Measurements from ENCODE around the gene GTPBP4. TPM values are rescaled to one million over a fixed set of nuclear protein-coding genes. Genes with fewer than 3 reads are reported as not detected.

The GTPBP4 gene
- total RNA-seq, 3 donors from 2014 or later = 19.2 to 27.8 (median 26.6) TPM

DNA sequence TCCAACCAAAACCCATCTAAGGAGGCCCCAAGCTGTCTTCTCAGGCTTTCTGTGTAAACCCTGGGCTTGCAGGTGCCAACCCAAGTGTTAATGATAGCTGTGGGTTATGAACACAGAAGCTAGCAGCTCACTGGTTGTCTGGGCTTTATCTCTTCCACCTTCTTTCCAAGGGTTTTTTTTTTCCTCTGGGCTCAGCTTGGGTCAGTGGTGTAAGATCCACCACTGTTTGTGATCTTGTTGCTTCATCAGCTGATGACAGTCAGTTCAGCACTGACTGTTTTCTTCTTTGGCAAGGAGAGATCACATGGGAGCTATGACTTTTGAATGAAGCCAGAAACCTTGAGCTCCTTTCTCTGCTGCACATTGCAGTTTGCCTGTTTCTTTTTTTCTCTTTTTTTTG lies 4.6 kb downstream of the GTPBP4 start:
- intact Hi-C loops (cut with DNase I, micrococcal nuclease) = no loop called here
- TF ChIP-seq CTCF (IDR thresholded peaks at IDR 0.05) = no peak
- H3K4me1 ChIP-seq (ENCODE audit: low read depth) = peaks cover 12% of the 10 kb centered on the region
- H3K4me3 ChIP-seq = no peak overlapping the region
- DNase-seq (no peak), ATAC-seq (no peak)
- no peaks in the 10 kb centered on the region for H3K9me3 ChIP-seq
- H3K36me3 ChIP-seq (ENCODE audit: low read depth) = no peaks in the 10 kb centered on the region

DNA sequence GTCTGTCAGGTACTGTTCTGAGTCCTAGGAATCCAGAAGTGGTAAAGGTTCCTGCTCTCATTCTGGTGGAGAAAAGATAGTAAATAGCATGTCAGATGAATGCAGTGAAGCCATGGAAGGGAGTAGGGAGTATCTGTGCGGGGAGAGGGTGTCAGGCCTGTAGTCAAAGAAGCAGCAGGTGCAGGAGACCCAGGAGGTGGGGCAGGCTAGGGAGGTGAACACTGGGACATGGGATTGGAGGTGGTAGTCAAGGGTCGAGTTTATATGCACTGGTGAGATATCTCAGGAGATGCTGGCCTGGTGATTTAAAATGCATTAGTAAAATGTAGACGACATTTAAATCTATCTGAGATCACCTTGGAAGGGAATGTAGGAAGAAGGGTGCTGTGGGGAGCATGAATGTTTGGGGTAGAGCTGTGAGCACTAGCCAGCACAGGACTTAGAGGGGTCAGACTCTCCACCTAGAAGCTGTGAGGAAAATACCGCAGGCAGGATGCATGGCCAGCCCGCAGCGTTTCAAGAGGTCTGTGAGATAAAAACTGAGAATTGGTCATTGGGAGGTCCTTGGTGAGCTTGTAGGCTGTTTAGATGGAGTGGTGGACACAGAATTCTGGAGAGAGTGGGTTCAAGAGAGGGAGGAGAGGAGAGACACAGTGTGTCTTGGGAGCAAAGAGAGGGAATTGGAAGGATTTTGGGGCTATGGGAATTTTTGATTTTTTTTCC lies 6.8 kb downstream of the GTPBP4 start:
- DNase-seq (no peak), ATAC-seq (no peak)
- no peaks in the 10 kb centered on the region for H3K4me1 ChIP-seq (ENCODE audit: low read depth)
- intact Hi-C loops (cut with DNase I, micrococcal nuclease) = no loop called here
- no peak for TF ChIP-seq CTCF (IDR thresholded peaks at IDR 0.05)
- H3K9me3 ChIP-seq = no peaks in the 10 kb centered on the region
- H3K36me3 ChIP-seq (ENCODE audit: low read depth) = peaks cover 8% of the 10 kb centered on the region
- H3K4me3 ChIP-seq = no peak overlapping the region

DNA sequence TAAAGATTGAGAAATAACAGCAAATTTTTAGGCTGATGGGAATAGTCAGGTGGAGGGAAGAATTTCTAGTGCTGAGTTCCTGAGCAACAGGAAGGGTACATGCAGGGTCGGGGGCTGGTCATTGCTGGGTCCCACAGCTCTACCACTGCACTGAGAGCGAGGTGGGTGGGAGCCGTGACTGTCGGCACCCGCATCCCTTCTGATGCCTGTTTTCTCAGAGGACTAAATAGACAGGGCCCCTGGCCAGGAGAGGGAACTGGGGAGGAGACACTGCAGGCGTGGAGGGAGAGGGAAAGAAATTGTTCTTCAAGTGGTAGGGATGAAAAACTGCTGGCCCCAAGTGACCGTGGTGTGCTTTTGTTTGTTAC lies 7.3 kb downstream of the GTPBP4 start:
- no peak for TF ChIP-seq CTCF (IDR thresholded peaks at IDR 0.05)
- no peaks in the 10 kb centered on the region for H3K4me1 ChIP-seq (ENCODE audit: low read depth)
- intact Hi-C loops (cut with DNase I, micrococcal nuclease) = no loop called here
- H3K9me3 ChIP-seq = no peaks in the 10 kb centered on the region
- no peak overlapping the region for H3K4me3 ChIP-seq
- DNase-seq (no peak), ATAC-seq (no peak)
- H3K36me3 ChIP-seq (ENCODE audit: low read depth) = peaks cover 8% of the 10 kb centered on the region

GRCh38 chr10:996031-996430 lies 7.8 kb downstream of the GTPBP4 start:
- intact Hi-C loops (cut with DNase I, micrococcal nuclease) = no loop called here
- Histone ChIP-seq H3K36me3 (ENCODE audit: low read depth) (peaks cover 8% of the 10 kb centered on the region), H3K4me3 (no peak overlapping the region), H3K4me1 (ENCODE audit: low read depth) (no peaks in the 10 kb centered on the region), H3K9me3 (no peaks in the 10 kb centered on the region)
- TF ChIP-seq CTCF (IDR thresholded peaks at IDR 0.05) = no peak
- no peak for DNase-seq
- no peak for ATAC-seq

GRCh38 chr10:997266-998022 lies 9.2 kb downstream of the GTPBP4 start:
- ATAC-seq = no peak
- Histone ChIP-seq H3K36me3 (ENCODE audit: low read depth) (peaks cover 11% of the 10 kb centered on the region), H3K9me3 (no peaks in the 10 kb centered on the region), H3K4me3 (no peak overlapping the region), H3K4me1 (ENCODE audit: low read depth) (no peaks in the 10 kb centered on the region)
- no peak for TF ChIP-seq CTCF (IDR thresholded peaks at IDR 0.05)
- intact Hi-C loops (cut with DNase I, micrococcal nuclease) = no loop called here
- no peak for DNase-seq

Measured in mucosa of descending colon (tissue), 3 donors.